B cell (primary cell): ENCODE data around the gene PPP2R5E.

Experiments used
- EZH2 ChIP-seq: IDR thresholded peaks from 2 replicates; pipeline ENCODE4 v1.6.1; 2012; ENCODE audit warnings: borderline replicate concordance, low read depth, mild to moderate bottlenecking, moderate library complexity, low read length; ENCODE audit not compliant: insufficient read depth, poor library complexity, severe bottlenecking
- TF ChIP-seq, protein P1 (sequence below): fragments of 200-600 bp; IDR thresholded peaks from one replicate; pipeline ENCODE4 v1.8.0; 2022; ENCODE audit warnings: antibody characterized with exemption, mild to moderate bottlenecking

DNA sequence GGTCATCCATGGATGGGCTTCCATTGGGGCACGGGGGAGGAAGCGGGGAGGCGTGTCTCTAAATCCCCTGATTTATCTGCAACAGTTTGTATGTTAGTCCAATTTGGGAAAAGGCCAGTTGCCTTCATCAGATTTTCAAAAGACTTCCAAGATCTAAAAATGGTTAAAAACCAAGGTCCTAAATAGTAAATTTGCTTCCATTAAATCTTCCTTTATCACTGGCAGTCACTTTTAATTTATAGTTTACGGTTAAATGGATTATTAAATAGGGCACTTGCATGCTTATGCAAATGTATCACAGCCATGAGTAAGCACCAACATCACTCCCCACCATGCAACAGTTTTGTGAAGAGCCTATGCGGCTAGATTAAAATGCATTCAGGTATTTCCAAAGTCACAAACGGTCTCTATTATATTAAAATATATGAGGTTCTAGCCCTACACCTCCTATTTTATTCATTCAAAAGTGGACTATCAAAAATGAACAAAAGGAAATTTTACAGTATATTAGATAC, 116.3 kb downstream of the PPP2R5E start:
- TF ChIP-seq, protein P1, sequence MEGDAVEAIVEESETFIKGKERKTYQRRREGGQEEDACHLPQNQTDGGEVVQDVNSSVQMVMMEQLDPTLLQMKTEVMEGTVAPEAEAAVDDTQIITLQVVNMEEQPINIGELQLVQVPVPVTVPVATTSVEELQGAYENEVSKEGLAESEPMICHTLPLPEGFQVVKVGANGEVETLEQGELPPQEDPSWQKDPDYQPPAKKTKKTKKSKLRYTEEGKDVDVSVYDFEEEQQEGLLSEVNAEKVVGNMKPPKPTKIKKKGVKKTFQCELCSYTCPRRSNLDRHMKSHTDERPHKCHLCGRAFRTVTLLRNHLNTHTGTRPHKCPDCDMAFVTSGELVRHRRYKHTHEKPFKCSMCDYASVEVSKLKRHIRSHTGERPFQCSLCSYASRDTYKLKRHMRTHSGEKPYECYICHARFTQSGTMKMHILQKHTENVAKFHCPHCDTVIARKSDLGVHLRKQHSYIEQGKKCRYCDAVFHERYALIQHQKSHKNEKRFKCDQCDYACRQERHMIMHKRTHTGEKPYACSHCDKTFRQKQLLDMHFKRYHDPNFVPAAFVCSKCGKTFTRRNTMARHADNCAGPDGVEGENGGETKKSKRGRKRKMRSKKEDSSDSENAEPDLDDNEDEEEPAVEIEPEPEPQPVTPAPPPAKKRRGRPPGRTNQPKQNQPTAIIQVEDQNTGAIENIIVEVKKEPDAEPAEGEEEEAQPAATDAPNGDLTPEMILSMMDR, result no peak
- TF ChIP-seq EZH2, result no peak
